Measurements from ENCODE around the gene PMPCA. TPM values are rescaled to one million over a fixed set of nuclear protein-coding genes. Genes with fewer than 3 reads are reported as not detected.

The PMPCA gene
- total and polyA plus RNA-seq, 2 of the 13 experiments (the other 11 are each of a cell fraction or from before 2014, with no cell fraction given): 70.2 to 88.4 TPM

DNA sequence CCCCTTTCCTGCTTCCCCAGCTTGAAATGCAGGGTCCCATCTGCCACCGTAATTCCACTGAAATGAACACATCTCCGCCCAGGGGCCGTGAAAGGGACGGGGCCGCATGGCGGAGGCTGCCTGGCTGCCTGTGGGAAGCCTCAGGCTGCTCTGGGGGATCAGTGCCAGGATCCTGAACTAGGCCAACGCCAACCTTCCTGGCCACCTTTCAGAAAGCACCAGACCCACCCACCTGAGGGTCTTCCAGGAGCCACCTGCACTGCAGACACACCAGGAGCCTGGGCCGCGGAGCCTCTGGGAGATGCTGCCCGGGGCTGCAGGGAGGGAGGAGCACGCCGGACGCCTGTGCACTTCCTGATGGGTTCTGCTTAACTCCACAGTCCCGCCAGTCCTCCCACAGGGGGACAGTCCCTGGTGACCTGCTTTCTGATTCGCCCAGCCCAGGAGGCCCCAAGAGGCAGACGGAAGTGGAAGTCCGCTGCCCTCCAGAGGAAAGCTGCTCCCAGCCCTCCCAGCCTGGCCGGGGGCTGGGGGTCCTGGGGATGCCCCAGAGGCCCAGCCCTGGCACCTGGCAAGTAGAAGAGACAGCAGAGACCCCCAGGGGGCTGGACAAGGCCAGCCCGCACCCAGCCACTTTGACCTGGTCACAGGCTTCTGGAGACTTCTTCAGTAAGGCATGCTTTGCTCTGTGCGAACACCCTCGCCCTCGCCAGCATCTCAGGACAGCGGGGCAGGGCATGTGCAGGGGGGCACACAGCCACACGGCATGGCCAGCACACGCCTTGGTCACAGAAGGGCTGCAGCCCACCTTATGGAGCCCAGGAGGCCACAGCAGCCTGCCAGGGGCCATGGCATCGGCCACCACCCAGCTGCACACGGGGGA, 36.9 kb upstream of the PMPCA start, which contains the start of gene CARD9 (continued):
- TF ChIP-seq ZNF484 (CRISPR knock-in tag; IDR thresholded peaks at IDR 0.05; ENCODE audit: borderline replicate concordance, low read depth) (no peak), SRY (CRISPR knock-in tag; IDR thresholded peaks at IDR 0.05) (no peak), SMYD3 (CRISPR knock-in tag; IDR thresholded peaks at IDR 0.05) (no peak), ZNF572 (CRISPR knock-in tag; IDR thresholded peaks at IDR 0.05) (no peak), FOXM1 (CRISPR knock-in tag; IDR thresholded peaks at IDR 0.05) (no peak), ZNF577 (CRISPR knock-in tag; IDR thresholded peaks at IDR 0.05; ENCODE audit: borderline replicate concordance, low read depth) (no peak), GLI4 (CRISPR knock-in tag; IDR thresholded peaks at IDR 0.05; ENCODE audit: borderline replicate concordance) (no peak), SMARCE1 (IDR thresholded peaks at IDR 0.05; ENCODE audit: borderline replicate concordance) (no peak), HNRNPH1 (optimal IDR thresholded peaks at IDR 0.05; ENCODE audit: low read depth, low read length) (no peak), MEF2D (CRISPR knock-in tag; IDR thresholded peaks at IDR 0.05) (no peak), SP4 (CRISPR knock-in tag; IDR thresholded peaks at IDR 0.05) (no peak), ZNF776 (CRISPR knock-in tag; IDR thresholded peaks at IDR 0.05) (no peak), ZNF569 (CRISPR knock-in tag; IDR thresholded peaks at IDR 0.05; ENCODE audit: borderline replicate concordance) (no peak), ZNF75D (CRISPR knock-in tag; IDR thresholded peaks at IDR 0.05; ENCODE audit: borderline replicate concordance) (no peak), KMT2A (CRISPR knock-in tag; IDR thresholded peaks at IDR 0.05) (no peak), SAP130 (CRISPR knock-in tag; IDR thresholded peaks at IDR 0.05; ENCODE audit: low read depth) (peak; percentile 79), NKX3-1 (CRISPR knock-in tag; IDR thresholded peaks at IDR 0.05) (0 out of 2 replicates have a peak, but pooled peaks have one; percentile 27), ZNF790 (CRISPR knock-in tag; IDR thresholded peaks at IDR 0.05; ENCODE audit: borderline replicate concordance) (0 out of 2 replicates have a peak, but pooled peaks have one; percentile 24), HNRNPUL1 (IDR thresholded peaks at IDR 0.05; ENCODE audit: low read depth, low read length) (no peak), PRPF4 (IDR thresholded peaks at IDR 0.05; ENCODE audit: low read depth, low read length, poor library complexity, severe bottlenecking) (no peak), ZNF292 (CRISPR knock-in tag; IDR thresholded peaks at IDR 0.05; ENCODE audit: borderline replicate concordance, low read depth) (no peak), EHMT2 (IDR thresholded peaks at IDR 0.05; ENCODE audit: borderline replicate concordance, low read depth, low read length) (no peak), ELF4 (CRISPR knock-in tag; IDR thresholded peaks at IDR 0.05; ENCODE audit: borderline replicate concordance) (0 out of 2 replicates have a peak, but pooled peaks have one; percentile 16)
- TF ChIP-seq, protein P1, sequence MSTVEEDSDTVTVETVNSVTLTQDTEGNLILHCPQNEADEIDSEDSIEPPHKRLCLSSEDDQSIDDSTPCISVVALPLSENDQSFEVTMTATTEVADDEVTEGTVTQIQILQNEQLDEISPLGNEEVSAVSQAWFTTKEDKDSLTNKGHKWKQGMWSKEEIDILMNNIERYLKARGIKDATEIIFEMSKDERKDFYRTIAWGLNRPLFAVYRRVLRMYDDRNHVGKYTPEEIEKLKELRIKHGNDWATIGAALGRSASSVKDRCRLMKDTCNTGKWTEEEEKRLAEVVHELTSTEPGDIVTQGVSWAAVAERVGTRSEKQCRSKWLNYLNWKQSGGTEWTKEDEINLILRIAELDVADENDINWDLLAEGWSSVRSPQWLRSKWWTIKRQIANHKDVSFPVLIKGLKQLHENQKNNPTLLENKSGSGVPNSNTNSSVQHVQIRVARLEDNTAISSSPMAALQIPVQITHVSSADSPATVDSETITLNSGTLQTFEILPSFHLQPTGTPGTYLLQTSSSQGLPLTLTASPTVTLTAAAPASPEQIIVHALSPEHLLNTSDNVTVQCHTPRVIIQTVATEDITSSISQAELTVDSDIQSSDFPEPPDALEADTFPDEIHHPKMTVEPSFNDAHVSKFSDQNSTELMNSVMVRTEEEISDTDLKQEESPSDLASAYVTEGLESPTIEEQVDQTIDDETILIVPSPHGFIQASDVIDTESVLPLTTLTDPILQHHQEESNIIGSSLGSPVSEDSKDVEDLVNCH (CRISPR knock-in tag; IDR thresholded peaks at IDR 0.05): no peak
- TF ChIP-seq, protein P2, sequence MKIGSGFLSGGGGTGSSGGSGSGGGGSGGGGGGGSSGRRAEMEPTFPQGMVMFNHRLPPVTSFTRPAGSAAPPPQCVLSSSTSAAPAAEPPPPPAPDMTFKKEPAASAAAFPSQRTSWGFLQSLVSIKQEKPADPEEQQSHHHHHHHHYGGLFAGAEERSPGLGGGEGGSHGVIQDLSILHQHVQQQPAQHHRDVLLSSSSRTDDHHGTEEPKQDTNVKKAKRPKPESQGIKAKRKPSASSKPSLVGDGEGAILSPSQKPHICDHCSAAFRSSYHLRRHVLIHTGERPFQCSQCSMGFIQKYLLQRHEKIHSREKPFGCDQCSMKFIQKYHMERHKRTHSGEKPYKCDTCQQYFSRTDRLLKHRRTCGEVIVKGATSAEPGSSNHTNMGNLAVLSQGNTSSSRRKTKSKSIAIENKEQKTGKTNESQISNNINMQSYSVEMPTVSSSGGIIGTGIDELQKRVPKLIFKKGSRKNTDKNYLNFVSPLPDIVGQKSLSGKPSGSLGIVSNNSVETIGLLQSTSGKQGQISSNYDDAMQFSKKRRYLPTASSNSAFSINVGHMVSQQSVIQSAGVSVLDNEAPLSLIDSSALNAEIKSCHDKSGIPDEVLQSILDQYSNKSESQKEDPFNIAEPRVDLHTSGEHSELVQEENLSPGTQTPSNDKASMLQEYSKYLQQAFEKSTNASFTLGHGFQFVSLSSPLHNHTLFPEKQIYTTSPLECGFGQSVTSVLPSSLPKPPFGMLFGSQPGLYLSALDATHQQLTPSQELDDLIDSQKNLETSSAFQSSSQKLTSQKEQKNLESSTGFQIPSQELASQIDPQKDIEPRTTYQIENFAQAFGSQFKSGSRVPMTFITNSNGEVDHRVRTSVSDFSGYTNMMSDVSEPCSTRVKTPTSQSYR (CRISPR knock-in tag; IDR thresholded peaks at IDR 0.05; ENCODE audit: borderline replicate concordance): no peak

Data from HepG2 (cell line).